Activated T-helper 1 cell treated with anti-CD3 and anti-CD28 coated beads, Interleukin-12 subunit alpha, Interleukin-12 subunit beta, Interleukin-2, Interleukin-4 antibody, amounts not matched to agents 30 ng/mL and 10 ng/mL and 1 ng/mL, durations not matched to agents 14 hours and 24 hours and 36 hours (primary cell): ENCODE results near the gene ITGA3. TPM values are rescaled to one million over a fixed set of nuclear protein-coding genes. Genes with fewer than 3 reads are reported as not detected.
"Not testable (repeated sequence)": the region's sequence is repeated elsewhere in the genome, so short reads cannot be mapped to it uniquely, and the experiment has no call there.

ENCODE experiments used
- DNase-seq: peaks from one replicate; pipeline ENCODE4 v3.0.0; 2021; ENCODE audit warnings: low spot score
- H3K27ac Mint-ChIP-seq: one replicate; pipeline ENCODE4 v1.8.0; 2021; ENCODE audit warnings: mild to moderate bottlenecking, mixed read lengths
- H3K27me3 Mint-ChIP-seq: one replicate; pipeline ENCODE4 v1.8.0; 2022; ENCODE audit warnings: mild to moderate bottlenecking, moderate library complexity, mixed read lengths; ENCODE audit not compliant: insufficient read depth
- H3K36me3 Mint-ChIP-seq: one replicate; pipeline ENCODE4 v1.8.0; 2021; ENCODE audit warnings: low read depth, mixed read lengths
- H3K4me1 Mint-ChIP-seq: one replicate; pipeline ENCODE4 v1.8.0; 2021; ENCODE audit warnings: low read depth, mixed read lengths
- H3K4me3 Mint-ChIP-seq: one replicate; pipeline ENCODE4 v1.8.0; 2021; ENCODE audit warnings: mild to moderate bottlenecking, moderate library complexity, mixed read lengths
- H3K9me3 Mint-ChIP-seq: one replicate; pipeline ENCODE4 v1.8.0; 2021; ENCODE audit warnings: mixed read lengths
- intact Hi-C: fragments of 100-400 bp; cut with micrococcal nuclease; formaldehyde crosslinking; loops from one replicate; pipeline ENCODE4 v1.15.1; 2024
- total RNA-seq: library from RNA; stranded (reverse); gene quantifications from 2 replicates; pipeline ENCODE4 v1.2.3, GENCODE V29; 2022

ITGA3 gene
- total RNA-seq, 1 donor from 2014 or later, result 20.6 TPM

- no peak for DNase-seq
- Mint-ChIP-seq H3K4me3 (no peak overlapping the region), H3K27me3 (peaks cover 26% of the 10 kb centered on the region), H3K9me3 (no peaks in the 10 kb centered on the region), H3K27ac (no peak overlapping the region), H3K36me3 (no peaks in the 10 kb centered on the region), H3K4me1 (no peaks in the 10 kb centered on the region)
- intact Hi-C loops, result no loop called here
Observed at GRCh38 chr17:50039058-50039457, 16.9 kb upstream of the ITGA3 start.

GRCh38 chr17:50040496-50040895, 15.4 kb upstream of the ITGA3 start:
- H3K9me3 Mint-ChIP-seq, H3K36me3 Mint-ChIP-seq, H3K27ac Mint-ChIP-seq, intact Hi-C loops, H3K4me3 Mint-ChIP-seq, H3K4me1 Mint-ChIP-seq, DNase-seq: not testable (repeated sequence)
- H3K27me3 Mint-ChIP-seq, result peaks cover 18% of the 10 kb centered on the region

- intact Hi-C loops, result no loop called here
Observed at GRCh38 chr17:50042211-50042610, 13.7 kb upstream of the ITGA3 start.

GRCh38 chr17:50043290-50044148, 12.4 kb upstream of the ITGA3 start:
- no peaks in the 10 kb centered on the region for H3K36me3 Mint-ChIP-seq
- H3K4me1 Mint-ChIP-seq, result peaks cover 12% of the 10 kb centered on the region
- H3K27ac Mint-ChIP-seq, result no peak overlapping the region
- peaks cover 14% of the 10 kb centered on the region for H3K27me3 Mint-ChIP-seq
- no peaks in the 10 kb centered on the region for H3K9me3 Mint-ChIP-seq
- no peak for DNase-seq
- intact Hi-C loops, result no loop called here
- no peak overlapping the region for H3K4me3 Mint-ChIP-seq

More at GRCh38 chr17:50042211-50042610, 13.7 kb upstream of the ITGA3 start:
- Mint-ChIP-seq H3K27me3 (peaks cover 14% of the 10 kb centered on the region), H3K27ac (no peak overlapping the region), H3K4me1 (peaks cover 3% of the 10 kb centered on the region), H3K4me3 (no peak overlapping the region), H3K36me3 (no peaks in the 10 kb centered on the region), H3K9me3 (no peaks in the 10 kb centered on the region)
- no peak for DNase-seq

- intact Hi-C loops, result no loop called here
- H3K9me3 Mint-ChIP-seq, result no peaks in the 10 kb centered on the region
- H3K27ac Mint-ChIP-seq, result no peak overlapping the region
- H3K27me3 Mint-ChIP-seq, result peaks cover 13% of the 10 kb centered on the region
- peaks cover 21% of the 10 kb centered on the region for H3K4me1 Mint-ChIP-seq
- H3K36me3 Mint-ChIP-seq, result no peaks in the 10 kb centered on the region
- DNase-seq, result no peak
- H3K4me3 Mint-ChIP-seq, result no peak overlapping the region
Observed at GRCh38 chr17:50044483-50044882, 11.4 kb upstream of the ITGA3 start.

- H3K27ac Mint-ChIP-seq, result no peak overlapping the region
- peaks cover 11% of the 10 kb centered on the region for H3K27me3 Mint-ChIP-seq
- no peaks in the 10 kb centered on the region for H3K9me3 Mint-ChIP-seq
- H3K4me3 Mint-ChIP-seq, result no peak overlapping the region
- H3K4me1 Mint-ChIP-seq, result peaks cover 26% of the 10 kb centered on the region
- H3K36me3 Mint-ChIP-seq, result no peaks in the 10 kb centered on the region
- intact Hi-C loops, result no loop called here
- DNase-seq, result no peak
Observed at GRCh38 chr17:50045154-50045553, 10.8 kb upstream of the ITGA3 start.

GRCh38 chr17:50046179-50046578, 9.7 kb upstream of the ITGA3 start:
- Mint-ChIP-seq H3K9me3 (no peaks in the 10 kb centered on the region), H3K27ac (no peak overlapping the region), H3K4me3 (no peak overlapping the region), H3K36me3 (no peaks in the 10 kb centered on the region), H3K4me1 (peaks cover 35% of the 10 kb centered on the region), H3K27me3 (peaks cover 5% of the 10 kb centered on the region)
- intact Hi-C loops, result no loop called here
- no peak for DNase-seq

- Mint-ChIP-seq H3K27ac (no peak overlapping the region), H3K4me1 (peaks cover 40% of the 10 kb centered on the region), H3K4me3 (no peak overlapping the region), H3K27me3 (peaks cover under 1% of the 10 kb centered on the region), H3K36me3 (no peaks in the 10 kb centered on the region), H3K9me3 (no peaks in the 10 kb centered on the region)
- no peak for DNase-seq
- intact Hi-C loops, result no loop called here
Observed at GRCh38 chr17:50046667-50047066, 9.2 kb upstream of the ITGA3 start.

GRCh38 chr17:50047083-50047482, 8.8 kb upstream of the ITGA3 start:
- H3K4me3 Mint-ChIP-seq, result no peak overlapping the region

GRCh38 chr17:50047488-50048126, 8.3 kb upstream of the ITGA3 start:
- no peak overlapping the region for H3K27ac Mint-ChIP-seq
- intact Hi-C loops, result no loop called here
- no peaks in the 10 kb centered on the region for H3K9me3 Mint-ChIP-seq
- no peaks in the 10 kb centered on the region for H3K36me3 Mint-ChIP-seq
- H3K27me3 Mint-ChIP-seq, result no peaks in the 10 kb centered on the region
- DNase-seq, result no peak
- H3K4me3 Mint-ChIP-seq, result no peak overlapping the region
- peaks cover 49% of the 10 kb centered on the region for H3K4me1 Mint-ChIP-seq

More at GRCh38 chr17:50047083-50047482, 8.8 kb upstream of the ITGA3 start:
- Mint-ChIP-seq H3K4me1 (peaks cover 44% of the 10 kb centered on the region), H3K36me3 (no peaks in the 10 kb centered on the region), H3K27ac (no peak overlapping the region), H3K27me3 (no peaks in the 10 kb centered on the region), H3K9me3 (no peaks in the 10 kb centered on the region)
- intact Hi-C loops, result no loop called here
- DNase-seq, result no peak

GRCh38 chr17:50048146-50048720, 7.7 kb upstream of the ITGA3 start:
- DNase-seq, result no peak
- Mint-ChIP-seq H3K4me3 (no peak overlapping the region), H3K9me3 (no peaks in the 10 kb centered on the region), H3K36me3 (no peaks in the 10 kb centered on the region), H3K27me3 (no peaks in the 10 kb centered on the region), H3K4me1 (peaks cover 55% of the 10 kb centered on the region), H3K27ac (no peak overlapping the region)
- intact Hi-C loops, result no loop called here

- intact Hi-C loops, result no loop called here
- Mint-ChIP-seq H3K4me1 (peaks cover 60% of the 10 kb centered on the region), H3K9me3 (no peaks in the 10 kb centered on the region), H3K4me3 (no peak overlapping the region), H3K36me3 (no peaks in the 10 kb centered on the region), H3K27me3 (no peaks in the 10 kb centered on the region), H3K27ac (peak overlapping the region; percentile 18)
- DNase-seq, result no peak
Observed at GRCh38 chr17:50048988-50049387, 6.9 kb upstream of the ITGA3 start.

GRCh38 chr17:50049636-50050035, 6.3 kb upstream of the ITGA3 start:
- Mint-ChIP-seq H3K4me1 (peaks cover 60% of the 10 kb centered on the region), H3K36me3 (no peaks in the 10 kb centered on the region), H3K27me3 (no peaks in the 10 kb centered on the region), H3K27ac (peak overlapping the region; percentile 50), H3K4me3 (no peak overlapping the region), H3K9me3 (no peaks in the 10 kb centered on the region)
- intact Hi-C loops, result no loop called here
- no peak for DNase-seq
